HG03039 (cell line): ENCODE results near the gene GUCA1A.

Experiments used
- ATAC-seq: cut with Tn5 transposase; IDR thresholded peaks from one replicate; pipeline ENCODE4 v1.9.1; 2021; ENCODE audit warnings: mild to moderate bottlenecking, moderate library complexity; ENCODE audit not compliant: unreplicated experiment

Gene GUCA1A

GRCh38 chr6:42173101-42173500 is at the start of gene GUCA1A:
Gene GUCA1A, plus strand, starts transcription at chr6:42173364. Its CDS starts 250 bp downstream, at chr6:42173614.
- no peak for ATAC-seq

GRCh38 chr6:42123379-42124103 is 49.6 kb upstream of the GUCA1A start:
- no peak for ATAC-seq

GRCh38 chr6:42124223-42124836 is 48.8 kb upstream of the GUCA1A start:
- ATAC-seq = no peak

- ATAC-seq = no peak
Measured at GRCh38 chr6:42125231-42125630, 47.9 kb upstream of the GUCA1A start.

GRCh38 chr6:42125663-42126062 is 47.5 kb upstream of the GUCA1A start:
- no peak for ATAC-seq

GRCh38 chr6:42128460-42129359 is 44.5 kb upstream of the GUCA1A start:
- ATAC-seq = no peak

GRCh38 chr6:42129360-42129676 is 43.8 kb upstream of the GUCA1A start:
- ATAC-seq = no peak

GRCh38 chr6:42131531-42131930 is 41.6 kb upstream of the GUCA1A start:
- no peak for ATAC-seq

- no peak for ATAC-seq
Measured at GRCh38 chr6:42133926-42134325, 39.2 kb upstream of the GUCA1A start.

GRCh38 chr6:42135161-42135560 is 38.0 kb upstream of the GUCA1A start:
- ATAC-seq = no peak

GRCh38 chr6:42135722-42136121 is 37.4 kb upstream of the GUCA1A start:
- ATAC-seq = no peak

- ATAC-seq = no peak
Measured at GRCh38 chr6:42136508-42137193, 36.5 kb upstream of the GUCA1A start.

GRCh38 chr6:42137194-42137753 is 35.9 kb upstream of the GUCA1A start:
- no peak for ATAC-seq

- ATAC-seq = no peak
Measured at GRCh38 chr6:42138190-42138589, 35.0 kb upstream of the GUCA1A start.

GRCh38 chr6:42138630-42139619 is 34.2 kb upstream of the GUCA1A start:
- ATAC-seq = no peak

GRCh38 chr6:42140032-42140431 is 33.1 kb upstream of the GUCA1A start:
- ATAC-seq = no peak

GRCh38 chr6:42140756-42141602 is 32.2 kb upstream of the GUCA1A start:
- ATAC-seq = no peak

- ATAC-seq = no peak
Measured at GRCh38 chr6:42141603-42142117, 31.5 kb upstream of the GUCA1A start.
